Uterus (tissue), 4 donors: ENCODE measurements around the gene TAS1R2. TPM values are rescaled to one million over a fixed set of nuclear protein-coding genes. Genes with fewer than 3 reads are reported as not detected.

Experiments
- DNase-seq, 2 donors: peaks; one replicate each; pipeline ENCODE4 v3.0.0-alpha.2; 2019 to 2020
- H3K27ac ChIP-seq, 2 donors: fragments of 200-600 bp; sonication (generic); 1 replicate in 1 of 2; 2 replicates in 1 of 2; pipeline ENCODE4 v1.5.1; 2016 to 2018
- H3K27me3 ChIP-seq, 2 donors: fragments of 200-600 bp; sonication (generic); one replicate each; pipeline ENCODE4 v1.5.1; 2018 to 2019; ENCODE audit warnings: control low read depth in 1 of 2
- H3K36me3 ChIP-seq, 2 donors: fragments of 200-600 bp; sonication (generic); one replicate each; pipeline ENCODE4 v1.5.1; 2019; ENCODE audit warnings: control low read depth in 1 of 2
- H3K4me1 ChIP-seq, 2 donors: fragments of 200-600 bp; sonication (generic); one replicate each; pipeline ENCODE4 v1.5.1; 2018 to 2019; ENCODE audit warnings: control low read depth in 1 of 2
- H3K4me3 ChIP-seq, 2 donors: fragments of 200-600 bp; sonication (generic); 1 replicate in 1 of 2; 2 replicates in 1 of 2; pipeline ENCODE4 v1.5.1; 2018 to 2019; ENCODE audit warnings: mild to moderate bottlenecking in 1 of 2
- H3K9me3 ChIP-seq, 2 donors: fragments of 200-600 bp; sonication (generic); one replicate each; pipeline ENCODE4 v1.5.1; 2019; ENCODE audit warnings: control low read depth in 1 of 2
- POLR2A ChIP-seq, 2 donors: fragments of 450-650 bp; IDR thresholded peaks; one replicate each; pipeline ENCODE4 v1.6.1; 2016; ENCODE audit warnings: antibody characterized with exemption in 2 of 2, mild to moderate bottlenecking in 1 of 2, moderate library complexity in 1 of 2
- intact Hi-C: fragments of 100-400 bp; cut with DNase I; formaldehyde crosslinking; loops from one replicate; pipeline ENCODE4 v1.15.1; 2023; ENCODE audit warnings: low total_unique reads
- total RNA-seq, 4 donors: library from RNA; depleted of rRNA in 3 of 4; stranded (reverse); fragments of >200 nt in 3 of 4; gene quantifications; one replicate each; pipeline versions ENCODE4 v1.1.0 to v1.2.4, GENCODE V29; 2014 to 2023
- TF ChIP-seq, protein P1 (sequence below), 4 experiments: fragments of 200-600 bp in 2 of 4; fragments of 450-650 bp in 2 of 4; sonication (generic) in 2 of 4; IDR thresholded peaks; one replicate each; pipeline ENCODE4 v1.5.1; 2016 to 2019; ENCODE audit warnings: antibody characterized with exemption in 4 of 4, mild to moderate bottlenecking in 2 of 4, moderate library complexity in 1 of 4
- donor health status: DM: yes; HTN: yes; CAD: no.

Gene TAS1R2
- total RNA-seq, 4 donors from 2014 or later, result 0.27 TPM; not detected in 3

DNA sequence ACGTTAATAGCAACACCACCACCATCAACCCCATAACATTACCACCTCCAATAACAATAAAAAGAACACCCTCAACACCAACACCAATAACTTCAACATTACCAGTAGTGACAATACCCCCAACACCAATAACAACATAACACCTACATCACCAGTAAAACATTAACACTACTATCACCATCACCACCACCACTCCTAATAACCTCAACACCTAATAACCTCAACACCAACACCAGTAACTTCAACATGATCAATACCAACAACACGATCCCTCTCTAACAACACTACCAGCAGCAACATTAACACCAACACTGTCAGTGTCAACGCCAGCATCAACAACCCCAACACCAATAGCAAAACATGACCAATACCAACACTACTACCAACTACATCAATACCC lies 57.2 kb downstream of the TAS1R2 start:
- intact Hi-C loops, result no loop called here
- Histone ChIP-seq H3K36me3 (no peaks in the 10 kb centered on the region), H3K4me1 (no peaks in the 10 kb centered on the region), H3K9me3 (no peaks in the 10 kb centered on the region), H3K4me3 (no peak overlapping the region), H3K27me3 (no peaks in the 10 kb centered on the region), H3K27ac (no peak overlapping the region)
- DNase-seq, result no peak
- TF ChIP-seq, protein P1, sequence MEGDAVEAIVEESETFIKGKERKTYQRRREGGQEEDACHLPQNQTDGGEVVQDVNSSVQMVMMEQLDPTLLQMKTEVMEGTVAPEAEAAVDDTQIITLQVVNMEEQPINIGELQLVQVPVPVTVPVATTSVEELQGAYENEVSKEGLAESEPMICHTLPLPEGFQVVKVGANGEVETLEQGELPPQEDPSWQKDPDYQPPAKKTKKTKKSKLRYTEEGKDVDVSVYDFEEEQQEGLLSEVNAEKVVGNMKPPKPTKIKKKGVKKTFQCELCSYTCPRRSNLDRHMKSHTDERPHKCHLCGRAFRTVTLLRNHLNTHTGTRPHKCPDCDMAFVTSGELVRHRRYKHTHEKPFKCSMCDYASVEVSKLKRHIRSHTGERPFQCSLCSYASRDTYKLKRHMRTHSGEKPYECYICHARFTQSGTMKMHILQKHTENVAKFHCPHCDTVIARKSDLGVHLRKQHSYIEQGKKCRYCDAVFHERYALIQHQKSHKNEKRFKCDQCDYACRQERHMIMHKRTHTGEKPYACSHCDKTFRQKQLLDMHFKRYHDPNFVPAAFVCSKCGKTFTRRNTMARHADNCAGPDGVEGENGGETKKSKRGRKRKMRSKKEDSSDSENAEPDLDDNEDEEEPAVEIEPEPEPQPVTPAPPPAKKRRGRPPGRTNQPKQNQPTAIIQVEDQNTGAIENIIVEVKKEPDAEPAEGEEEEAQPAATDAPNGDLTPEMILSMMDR (IDR thresholded peaks at IDR 0.05), result no peak
- no peak for TF ChIP-seq POLR2A (IDR thresholded peaks at IDR 0.05)

DNA sequence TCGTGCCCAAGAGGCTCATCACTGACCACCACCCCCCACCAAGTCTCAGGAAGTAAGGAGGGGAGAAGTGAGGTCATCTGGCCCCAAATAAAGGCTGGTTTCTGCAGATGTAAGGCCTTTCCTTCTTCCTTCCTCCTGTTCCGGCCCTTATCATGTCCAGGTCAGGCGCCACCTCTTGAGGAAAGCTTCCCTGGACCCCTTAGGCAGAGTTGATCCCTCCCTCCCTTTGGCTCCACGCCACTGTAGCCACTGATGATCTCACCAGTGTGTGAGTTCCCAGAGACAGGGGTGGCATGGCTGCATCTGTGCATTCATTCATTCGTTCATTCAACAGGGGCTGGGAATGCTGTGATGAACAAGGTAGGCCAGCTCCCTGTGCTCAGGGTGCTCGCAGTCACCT lies 59.2 kb downstream of the TAS1R2 start:
- intact Hi-C loops, result no loop called here

DNA sequence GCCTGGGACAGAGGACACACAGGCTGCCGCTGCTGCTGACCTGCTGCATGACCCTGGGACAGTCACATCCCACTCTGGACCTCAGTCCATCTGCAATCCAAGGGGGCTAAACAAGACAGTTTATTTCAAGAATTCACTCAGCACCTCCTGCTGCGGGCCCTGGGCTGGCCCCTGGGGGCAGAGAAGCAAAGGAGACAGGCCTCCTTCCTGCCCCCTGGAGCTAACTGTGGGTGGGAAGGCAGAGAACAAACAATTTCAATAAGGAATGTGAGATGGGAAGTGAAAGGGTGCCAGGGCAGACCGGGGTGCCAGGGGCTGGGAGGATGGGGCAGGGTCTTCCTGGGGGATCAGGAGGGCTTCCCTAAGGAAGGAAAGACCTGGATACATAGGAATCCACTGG lies 60.0 kb downstream of the TAS1R2 start:
- H3K27ac ChIP-seq, result no peak overlapping the region
- intact Hi-C loops, result no loop called here
- no peaks in the 10 kb centered on the region for H3K27me3 ChIP-seq
- no peaks in the 10 kb centered on the region for H3K9me3 ChIP-seq
- no peak overlapping the region for H3K4me3 ChIP-seq
- H3K4me1 ChIP-seq, result no peaks in the 10 kb centered on the region
- H3K36me3 ChIP-seq, result no peaks in the 10 kb centered on the region
- no peak for TF ChIP-seq POLR2A (IDR thresholded peaks at IDR 0.05)
- TF ChIP-seq, protein P1 (IDR thresholded peaks at IDR 0.05), result no peak
- DNase-seq, result no peak

More for the DNA sequence above, 59.2 kb downstream of the TAS1R2 start:
- no peak for DNase-seq
- H3K27me3 ChIP-seq, result no peaks in the 10 kb centered on the region
- H3K4me3 ChIP-seq, result no peak overlapping the region
- TF ChIP-seq, protein P1 (IDR thresholded peaks at IDR 0.05), result no peak
- no peak for TF ChIP-seq POLR2A (IDR thresholded peaks at IDR 0.05)
- no peak overlapping the region for H3K27ac ChIP-seq
- no peaks in the 10 kb centered on the region for H3K9me3 ChIP-seq
- H3K36me3 ChIP-seq, result no peaks in the 10 kb centered on the region
- H3K4me1 ChIP-seq, result no peaks in the 10 kb centered on the region

DNA sequence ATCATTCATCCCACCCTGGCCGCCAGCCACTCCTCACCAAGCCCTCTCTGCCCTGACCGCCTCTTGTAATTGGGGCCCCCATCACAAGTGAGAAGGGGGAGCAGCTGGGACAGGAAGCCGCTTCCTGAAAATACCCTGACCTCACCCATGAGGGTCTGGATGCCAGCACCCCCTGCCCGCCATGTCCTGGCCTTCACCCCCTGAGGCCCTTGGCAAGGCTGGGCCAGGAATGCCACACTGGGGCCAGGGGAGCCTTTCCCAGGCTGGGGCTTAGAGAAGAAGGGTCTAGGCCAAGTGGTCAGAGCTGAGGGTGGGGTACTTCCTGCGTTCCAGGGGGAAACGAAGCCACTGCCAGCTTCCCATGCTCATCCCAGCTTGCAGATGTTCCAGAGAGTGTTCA lies 60.5 kb downstream of the TAS1R2 start:
- no peak for DNase-seq
- TF ChIP-seq, protein P1 (IDR thresholded peaks at IDR 0.05), result no peak
- TF ChIP-seq POLR2A (IDR thresholded peaks at IDR 0.05), result no peak
- H3K4me3 ChIP-seq, result no peak overlapping the region
- H3K27me3 ChIP-seq, result no peaks in the 10 kb centered on the region
- no peaks in the 10 kb centered on the region for H3K4me1 ChIP-seq
- no peaks in the 10 kb centered on the region for H3K36me3 ChIP-seq
- no peaks in the 10 kb centered on the region for H3K9me3 ChIP-seq
- no peak overlapping the region for H3K27ac ChIP-seq
- intact Hi-C loops, result no loop called here

DNA sequence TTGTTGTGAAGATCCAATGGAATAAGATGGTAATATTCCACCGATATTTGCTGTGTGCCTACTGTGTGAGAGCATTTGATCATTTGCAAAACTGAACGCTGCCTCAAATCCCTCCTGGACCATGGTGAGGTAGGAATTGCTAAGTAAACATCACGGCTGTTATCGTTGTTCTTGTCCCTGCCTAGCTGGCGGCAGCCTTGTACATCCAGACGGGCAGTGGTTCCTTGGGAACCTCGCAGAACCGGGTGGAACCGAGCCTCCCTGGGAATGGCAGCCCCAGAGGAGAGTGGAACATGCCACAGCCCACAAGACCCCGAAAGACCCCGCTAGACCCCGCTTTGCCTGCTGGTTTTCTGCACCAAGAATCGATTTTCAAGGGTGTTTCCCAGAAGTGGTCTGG lies 60.9 kb downstream of the TAS1R2 start:
- H3K27me3 ChIP-seq, result no peaks in the 10 kb centered on the region
- H3K4me1 ChIP-seq, result no peaks in the 10 kb centered on the region
- H3K4me3 ChIP-seq, result no peak overlapping the region
- no peak overlapping the region for H3K27ac ChIP-seq
- DNase-seq, result no peak
- TF ChIP-seq, protein P1 (IDR thresholded peaks at IDR 0.05), result no peak
- no peak for TF ChIP-seq POLR2A (IDR thresholded peaks at IDR 0.05)
- no peaks in the 10 kb centered on the region for H3K36me3 ChIP-seq
- H3K9me3 ChIP-seq, result no peaks in the 10 kb centered on the region
- intact Hi-C loops, result no loop called here
